GM12873 (cell line): ENCODE data around the gene SYMPK.

Source experiments
- CTCF ChIP-seq: IDR thresholded peaks from 2 replicates; pipeline ENCODE4 v1.5.1; 2012; ENCODE audit warnings: low read depth, mild to moderate bottlenecking, moderate library complexity, low read length, control low read depth; ENCODE audit not compliant: insufficient read depth; ENCODE audit errors: missing control alignments

SYMPK gene

DNA sequence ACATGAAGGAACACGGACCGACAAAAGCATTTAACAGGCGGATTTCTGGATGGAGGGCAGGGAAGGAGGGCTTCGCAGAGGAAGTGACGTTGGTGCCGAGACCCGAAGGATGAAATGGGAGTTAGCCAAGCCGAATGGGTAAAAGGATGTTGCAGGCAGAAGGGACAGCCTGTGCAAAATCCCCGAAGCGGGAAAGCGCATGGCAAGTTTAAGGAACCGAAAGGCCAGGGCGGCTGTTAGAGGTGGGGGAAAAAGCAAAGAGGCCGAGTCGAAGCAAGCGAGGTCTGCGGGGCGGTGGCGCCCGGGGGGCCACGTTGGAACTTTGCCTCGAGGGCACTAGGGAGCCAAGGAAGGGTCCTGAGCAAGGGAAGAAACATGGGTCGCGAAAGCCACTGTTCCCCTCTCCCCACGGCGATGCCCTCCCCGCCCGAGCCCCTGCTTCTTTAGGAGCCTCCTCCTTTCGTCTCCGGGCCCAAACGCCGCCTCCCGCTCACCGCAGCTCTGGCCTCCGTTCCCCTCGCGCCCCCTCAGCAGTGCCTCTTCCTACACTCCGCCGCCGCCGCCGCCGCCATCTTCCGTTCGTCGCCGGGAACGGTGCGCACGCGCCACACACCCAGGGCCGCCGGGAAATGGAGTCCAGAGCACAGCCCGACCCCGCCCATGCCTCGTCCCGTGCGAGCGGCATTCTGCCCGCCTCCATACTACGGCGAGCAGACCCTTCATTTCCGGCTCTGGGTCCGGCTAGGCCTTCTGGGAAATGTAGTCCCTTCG is at the start of gene SYMPK:
Gene SYMPK, minus strand, starts transcription at position 584 of the 771 bp plus-strand sequence. CDS start 8,652 bp downstream, outside the sequence.
- TF ChIP-seq CTCF, result no peak

- TF ChIP-seq CTCF, result no peak
Observed at GRCh38 chr19:45911291-45911690, 48.3 kb upstream of the SYMPK start.

GRCh38 chr19:45908956-45909355 is 46.0 kb upstream of the SYMPK start:
- TF ChIP-seq CTCF, result no peak

- no peak for TF ChIP-seq CTCF
Observed at GRCh38 chr19:45906221-45906620, 43.3 kb upstream of the SYMPK start.

- TF ChIP-seq CTCF, result no peak
Observed at GRCh38 chr19:45905011-45905410, 42.1 kb upstream of the SYMPK start.

- TF ChIP-seq CTCF, result peak; percentile 4
Observed at GRCh38 chr19:45902651-45903625, 40.0 kb upstream of the SYMPK start.
